H9 (cell line): ENCODE data around the gene RNF40. TPM values are rescaled to one million over a fixed set of nuclear protein-coding genes. Genes with fewer than 3 reads are reported as not detected.
A peak's percentile ranks its signal among the peaks of the same experiment; 100 is the strongest.

Experiments used
- DNase-seq: peaks from one replicate; pipeline ENCODE4 v3.0.0-alpha.2; 2017
- H2AFZ ChIP-seq: one replicate; pipeline ENCODE4 v1.6.1; 2013; ENCODE audit warnings: mild to moderate bottlenecking, low read length, control low read depth, moderate library complexity
- H2AK5ac ChIP-seq: 2 replicates; pipeline ENCODE4 v1.6.1; 2013; ENCODE audit warnings: low read length, control low read depth, mixed read lengths; ENCODE audit not compliant: insufficient read length
- H2BK120ac ChIP-seq: one replicate; pipeline ENCODE4 v1.6.1; 2013; ENCODE audit warnings: low read depth, mild to moderate bottlenecking, low read length, control low read depth, inconsistent platforms; ENCODE audit not compliant: poor library complexity, severe bottlenecking
- H2BK12ac ChIP-seq: 2 replicates; pipeline ENCODE4 v1.6.1; 2013; ENCODE audit warnings: low read length, control low read depth, mixed read lengths, low read depth; ENCODE audit not compliant: insufficient read length
- H2BK15ac ChIP-seq: 2 replicates; pipeline ENCODE4 v1.6.1; 2013; ENCODE audit warnings: low read depth, low read length, control low read depth
- H2BK20ac ChIP-seq: one replicate; pipeline ENCODE4 v1.6.1; 2013; ENCODE audit warnings: low read depth, mild to moderate bottlenecking, low read length, control low read depth, inconsistent platforms; ENCODE audit not compliant: poor library complexity, severe bottlenecking
- H2BK5ac ChIP-seq: 2 replicates; pipeline ENCODE4 v1.6.1; 2013; ENCODE audit warnings: low read length, control low read depth, mixed read lengths; ENCODE audit not compliant: insufficient read length
- H3K14ac ChIP-seq: 2 replicates; pipeline ENCODE4 v1.6.1; 2013; ENCODE audit warnings: low read length, control low read depth; ENCODE audit not compliant: insufficient read depth
- H3K18ac ChIP-seq: 2 replicates; pipeline ENCODE4 v1.6.1; 2013; ENCODE audit warnings: low read depth, mild to moderate bottlenecking, mixed read lengths, low read length, control low read depth; ENCODE audit not compliant: insufficient read length
- H3K23ac ChIP-seq: 2 replicates; pipeline ENCODE4 v1.6.1; 2013; ENCODE audit warnings: low read length, control low read depth, mixed read lengths, low read depth; ENCODE audit not compliant: insufficient read length
- H3K23me2 ChIP-seq: 2 replicates; pipeline ENCODE4 v1.6.1; 2013; ENCODE audit warnings: low read depth, mild to moderate bottlenecking, mixed read lengths, low read length, control low read depth; ENCODE audit not compliant: insufficient read length, poor library complexity, severe bottlenecking
- H3K27ac ChIP-seq: 2 replicates; pipeline ENCODE4 v1.5.1; 2013; ENCODE audit warnings: low read length, control low read depth, mixed read lengths, low read depth; ENCODE audit not compliant: insufficient read length
- H3K27me3 ChIP-seq: 2 replicates; pipeline ENCODE4 v1.6.1; 2013; ENCODE audit warnings: low read length, control low read depth, inconsistent platforms; ENCODE audit not compliant: insufficient read depth
- H3K4ac ChIP-seq: 2 replicates; pipeline ENCODE4 v1.6.1; 2013; ENCODE audit warnings: low read depth, mild to moderate bottlenecking, control low read depth, inconsistent platforms, low read length, moderate library complexity
- H3K4me1 ChIP-seq: 2 replicates; pipeline ENCODE4 v1.6.1; 2013; ENCODE audit warnings: low read length, control low read depth, inconsistent platforms; ENCODE audit not compliant: insufficient read depth
- H3K4me2 ChIP-seq: 2 replicates; pipeline ENCODE4 v1.6.1; 2013; ENCODE audit warnings: low read length, control low read depth, mixed read lengths; ENCODE audit not compliant: insufficient read length, insufficient read depth
- H3K56ac ChIP-seq: 2 replicates; pipeline ENCODE4 v1.6.1; 2013; ENCODE audit warnings: low read depth, mild to moderate bottlenecking, mixed read lengths, low read length, control low read depth; ENCODE audit not compliant: insufficient read length
- H3K79me1 ChIP-seq: 2 replicates; pipeline ENCODE4 v1.6.1; 2013; ENCODE audit warnings: low read depth, mild to moderate bottlenecking, moderate library complexity, low read length, control low read depth, inconsistent platforms; ENCODE audit not compliant: insufficient read depth, poor library complexity, severe bottlenecking
- H3K79me2 ChIP-seq: 2 replicates; pipeline ENCODE4 v1.6.1; 2013; ENCODE audit warnings: low read length, control low read depth, inconsistent platforms; ENCODE audit not compliant: insufficient read depth
- H3K9ac ChIP-seq: 2 replicates; pipeline ENCODE4 v1.6.1; 2013; ENCODE audit warnings: low read length, control low read depth, mixed read lengths; ENCODE audit not compliant: insufficient read length; ENCODE audit errors: extremely low read depth
- H3K9me3 ChIP-seq: one replicate; pipeline ENCODE4 v1.6.1; 2013; ENCODE audit warnings: low read depth, low read length, inconsistent platforms; ENCODE audit not compliant: control insufficient read depth
- H3T11ph ChIP-seq: one replicate; pipeline ENCODE4 v1.6.1; 2013; ENCODE audit warnings: mild to moderate bottlenecking, low read length, control low read depth, inconsistent platforms
- H4K20me1 ChIP-seq: one replicate; pipeline ENCODE4 v1.6.1; 2013; ENCODE audit not compliant: control insufficient read depth, insufficient read length, insufficient read depth
- H4K5ac ChIP-seq: 2 replicates; pipeline ENCODE4 v1.6.1; 2013; ENCODE audit warnings: low read depth, mild to moderate bottlenecking, mixed read lengths, low read length, control low read depth; ENCODE audit not compliant: insufficient read length
- H4K8ac ChIP-seq: replicated peaks from 2 replicates; pipeline ENCODE4 v1.6.1; 2013; ENCODE audit warnings: low read length, control low read depth, mixed read lengths, low read depth; ENCODE audit not compliant: insufficient read length
- H4K91ac ChIP-seq: 2 replicates; pipeline ENCODE4 v1.6.1; 2013; ENCODE audit warnings: low read depth, mild to moderate bottlenecking, moderate library complexity, mixed read lengths, low read length, control low read depth; ENCODE audit not compliant: insufficient read length
- H3K27ac Mint-ChIP-seq, 3 experiments: 2 replicates in 2 of 3; 3 replicates in 1 of 3; pipeline ENCODE4 v1.8.0; 2020 to 2021; ENCODE audit warnings: mixed read lengths in 3 of 3, mild to moderate bottlenecking in 1 of 3, moderate library complexity in 1 of 3
- H3K27me3 Mint-ChIP-seq: 2 replicates; pipeline ENCODE4 v1.8.0; 2021; ENCODE audit warnings: low read depth, mild to moderate bottlenecking, moderate library complexity, mixed read lengths
- H3K36me3 Mint-ChIP-seq, 3 experiments: 2 replicates in 2 of 3; 3 replicates in 1 of 3; pipeline ENCODE4 v1.8.0; 2020 to 2021; ENCODE audit warnings: low read depth in 3 of 3, mixed read lengths in 3 of 3; ENCODE audit not compliant: insufficient read depth in 1 of 3
- H3K4me1 Mint-ChIP-seq, 2 experiments: 2 replicates each; pipeline ENCODE4 v1.8.0; 2020; ENCODE audit warnings: mixed read lengths in 2 of 2
- H3K4me3 Mint-ChIP-seq, 2 experiments: 2 replicates in 1 of 2; 3 replicates in 1 of 2; pipeline ENCODE4 v1.8.0; 2020 to 2021; ENCODE audit warnings: mild to moderate bottlenecking in 2 of 2, mixed read lengths in 2 of 2, moderate library complexity in 1 of 2
- H3K9me3 Mint-ChIP-seq, 2 experiments: 2 replicates in 1 of 2; 3 replicates in 1 of 2; pipeline ENCODE4 v1.8.0; 2020; ENCODE audit warnings: mild to moderate bottlenecking in 2 of 2, mixed read lengths in 2 of 2, moderate library complexity in 1 of 2
- CTCF ChIP-seq: fragments of 200-600 bp; sonication (generic); conservative IDR thresholded peaks from 3 replicates; pipeline ENCODE4 v1.8.0; 2021; ENCODE audit warnings: antibody characterized with exemption, mild to moderate bottlenecking
- WGBS: extraction: QIAGEN DNeasy Blood & Tissue Kit; methylation state at CpG from one replicate; pipeline ENCODE4 v1.1.7; 2013; ENCODE audit warnings: missing lambda C conversion rate, low lambda C conversion rate, mixed read lengths; ENCODE audit not compliant: insufficient read length; ENCODE audit errors: extremely low coverage; 5-methylcytosine and 5-hydroxymethylcytosine counted together
- total RNA-seq: library from RNA; stranded (reverse); gene quantifications from 2 replicates; pipeline ENCODE4 v1.2.1, GENCODE V29; 2021

The RNF40 gene
- total RNA-seq, 1 experiment from 2014 or later: 103 TPM

GRCh38 chr16:30728321-30728720, 33.8 kb upstream of the RNF40 start:
- Histone ChIP-seq H3K4me2 (no peak overlapping the region), H2BK15ac (no peak overlapping the region), H3K27ac (no peak overlapping the region), H3K79me2 (no peaks in the 10 kb centered on the region; the same call in 1 of the 2 replicates), H2BK12ac (no peak overlapping the region), H2BK5ac (no peak overlapping the region), H3K9me3 (no peaks in the 10 kb centered on the region), H2BK120ac (no peak overlapping the region), H3K14ac (no peak overlapping the region), H3K79me1 (no peaks in the 10 kb centered on the region), H3K27me3 (no peaks in the 10 kb centered on the region), H3K4ac (no peak overlapping the region), H2BK20ac (no peak overlapping the region), H3K56ac (no peak overlapping the region), H4K8ac (no peak overlapping the region), H2AK5ac (no peak overlapping the region), H3K23me2 (no peaks in the 10 kb centered on the region), H3K23ac (no peak overlapping the region), H3T11ph (no peak overlapping the region), H3K18ac (no peak overlapping the region), H3K9ac (peak overlapping the region; percentile 16), H4K91ac (no peak overlapping the region), H2AFZ (no peak overlapping the region), H3K4me1 (peaks cover 2% of the 10 kb centered on the region; the same call in 1 of the 2 replicates), H4K5ac (no peak overlapping the region), H4K20me1 (no peaks in the 10 kb centered on the region)
- no peak for TF ChIP-seq CTCF
- peaks cover 0 to 2% of the 10 kb centered on the region in 2 experiments; a peak in 2 of 5 replicates for H3K9me3 Mint-ChIP-seq
- H3K27ac Mint-ChIP-seq: peak overlapping the region in 1 of 3 experiments; percentile 34; a peak in 2 of 7 replicates
- WGBS: no CpG with 5 or more reads among the region's 6 CpGs
- peaks cover 41 to 75% (median 59%) of the 10 kb centered on the region in 3 experiments for H3K36me3 Mint-ChIP-seq
- peaks cover 9 to 10% of the 10 kb centered on the region in 2 experiments for H3K4me1 Mint-ChIP-seq
- no peaks in the 10 kb centered on the region for H3K27me3 Mint-ChIP-seq
- DNase-seq: no peak
- no peak overlapping the region for H3K4me3 Mint-ChIP-seq
